HCT116 (cell line): ENCODE results near the gene VSTM2L. TPM values are rescaled to one million over a fixed set of nuclear protein-coding genes. Genes with fewer than 3 reads are reported as not detected.

ENCODE experiments used
- ATAC-seq: fragments of 200-7000 bp; cut with Tn5 transposase; 2 replicates; pipeline ENCODE4 v1.9.1; 2020; ENCODE audit warnings: mild to moderate bottlenecking, moderate library complexity
- BruUV-seq: library from RNA; stranded (reverse); fragments of 400-500 nt; replicated peaks from 2 replicates; lab custom pipeline; 2021; lab: Mats Ljungman, UMichigan
- CTCF ChIA-PET: fragments of 300-600 bp; sonication (Branson Sonifier 250); formaldehyde crosslinking; loops from one replicate; lab custom pipeline; 2021; ENCODE audit warnings: antibody characterized with exemption; lab: Charles Lee
- POLR2A ChIA-PET: fragments of 300-600, 350-600 bp; sonication (Branson Sonifier 250); formaldehyde crosslinking; loops from one replicate; lab custom pipeline; 2021; ENCODE audit warnings: antibody characterized with exemption; lab: Charles Lee
- RAD21 ChIA-PET, 2 experiments: fragments of 300-600 bp; sonication (Branson Sonifier 250); formaldehyde crosslinking; loops; one replicate each; lab custom pipeline; 2023; ENCODE audit warnings: low total read pairs in 2 of 2; ENCODE audit not compliant: uncharacterized antibody in 2 of 2, unreplicated experiment in 2 of 2, low non-redundant PET in 1 of 2; lab: Charles Lee
- DNase-seq: peaks from one replicate; pipeline ENCODE4 v3.0.0-alpha.2; 2010; ENCODE audit warnings: low read depth, low spot score
- H2AFZ ChIP-seq: fragments of 200-600 bp; shearing (Covaris generic), sonication (generic); 2 replicates; pipeline ENCODE4 v1.6.1; 2017; ENCODE audit warnings: low read depth, mixed run types, mixed read lengths, antibody characterized with exemption, low read length; ENCODE audit not compliant: poor library complexity, severe bottlenecking
- H3K27ac ChIP-seq: 2 replicates; pipeline ENCODE4 v1.5.1; 2012; ENCODE audit warnings: low read depth, low read length
- H3K27me3 ChIP-seq: fragments of 200-600 bp; sonication (generic); 2 replicates; pipeline ENCODE4 v1.6.1; 2016; ENCODE audit warnings: mixed run types, low read length, mixed read lengths; ENCODE audit not compliant: insufficient read depth
- H3K36me3 ChIP-seq, 2 experiments: fragments of 200-500 bp in 1 of 2; fragments of 200-600 bp in 1 of 2; sonication (Bioruptor generic) in 1 of 2; sonication (generic) in 1 of 2; 2 replicates each; pipeline versions ENCODE4 v1.5.1 to v1.6.1; 2014 to 2016; ENCODE audit warnings: low read length in 2 of 2, inconsistent platforms in 1 of 2, mixed read lengths in 1 of 2, mixed run types in 1 of 2; ENCODE audit not compliant: insufficient read depth in 2 of 2, control insufficient read depth in 1 of 2
- H3K4me1 ChIP-seq, 2 experiments: fragments of 200-600 bp in 1 of 2; sonication (generic) in 1 of 2; 2 replicates each; pipeline versions ENCODE4 v1.5.1 to v1.6.1; 2012 to 2017; ENCODE audit warnings: low read length in 2 of 2, inconsistent platforms in 1 of 2, mild to moderate bottlenecking in 1 of 2, mixed read lengths in 1 of 2, mixed run types in 1 of 2, moderate library complexity in 1 of 2; ENCODE audit not compliant: insufficient read depth in 2 of 2, control insufficient read depth in 1 of 2
- H3K4me2 ChIP-seq: fragments of 200-600 bp; sonication (generic); 2 replicates; pipeline ENCODE4 v1.6.1; 2017; ENCODE audit warnings: mixed run types, low read length, mixed read lengths
- H3K4me3 ChIP-seq, 2 experiments: fragments of 200-600 bp in 1 of 2; sonication (generic) in 1 of 2; replicated peaks in 1 of 2; 2 replicates each; pipeline ENCODE4 v1.5.1; 2011 to 2016; ENCODE audit warnings: low read length in 2 of 2, control low read depth in 1 of 2, low read depth in 1 of 2, mild to moderate bottlenecking in 1 of 2, mixed read lengths in 1 of 2, mixed run types in 1 of 2
- H3K79me2 ChIP-seq: fragments of 200-600 bp; sonication (generic); 2 replicates; pipeline ENCODE4 v1.6.1; 2017; ENCODE audit warnings: mild to moderate bottlenecking, mixed run types, low read length, moderate library complexity, mixed read lengths; ENCODE audit not compliant: insufficient read depth
- H3K9ac ChIP-seq: fragments of 200-600 bp; sonication (generic); 2 replicates; pipeline ENCODE4 v1.6.1; 2016; ENCODE audit warnings: low read length, mixed read lengths
- H3K9me2 ChIP-seq: fragments of 200-600 bp; sonication (generic), shearing (Covaris generic); 2 replicates; pipeline ENCODE4 v1.6.1; 2017; ENCODE audit warnings: mixed run types, mild to moderate bottlenecking, moderate library complexity; ENCODE audit not compliant: insufficient read depth
- H3K9me3 ChIP-seq, 2 experiments: fragments of 200-500 bp in 1 of 2; fragments of 200-600 bp in 1 of 2; sonication (Bioruptor generic) in 1 of 2; sonication (generic) in 1 of 2; 2 replicates each; pipeline ENCODE4 v1.6.1; 2014 to 2017; ENCODE audit warnings: low read length in 2 of 2, mixed read lengths in 2 of 2, inconsistent platforms in 1 of 2, low read depth in 1 of 2, mild to moderate bottlenecking in 1 of 2, mixed run types in 1 of 2, moderate library complexity in 1 of 2; ENCODE audit not compliant: control insufficient read depth in 1 of 2, insufficient read depth in 1 of 2
- H4K20me1 ChIP-seq: fragments of 200-600 bp; sonication (generic), shearing (Covaris generic); 2 replicates; pipeline ENCODE4 v1.6.1; 2017; ENCODE audit warnings: mixed run types, mild to moderate bottlenecking, moderate library complexity; ENCODE audit not compliant: insufficient read depth
- ATF3 ChIP-seq: IDR thresholded peaks from 2 replicates; pipeline ENCODE4 v1.6.1; 2012
- CBX3 ChIP-seq: IDR thresholded peaks from 2 replicates; pipeline ENCODE4 v1.6.1; 2012; ENCODE audit warnings: low read depth
- CEBPB ChIP-seq: IDR thresholded peaks from 2 replicates; pipeline ENCODE4 v1.6.1; 2012; ENCODE audit warnings: low read depth
- CTCF ChIP-seq, 3 experiments: fragments of 200-600 bp in 1 of 3; sonication (generic) in 1 of 3; IDR thresholded peaks in 2 of 3; conservative IDR thresholded peaks in 1 of 3; 2 replicates each; pipeline ENCODE4 v1.5.1; 2012 to 2017; ENCODE audit warnings: low read depth in 2 of 3, low read length in 2 of 3, antibody characterized with exemption in 1 of 3, borderline replicate concordance in 1 of 3, control low read depth in 1 of 3, mild to moderate bottlenecking in 1 of 3, mixed read lengths in 1 of 3, mixed run types in 1 of 3, moderate library complexity in 1 of 3; ENCODE audit not compliant: insufficient read depth in 1 of 3
- ELF1 ChIP-seq: IDR thresholded peaks from 2 replicates; pipeline ENCODE4 v1.6.1; 2012; ENCODE audit warnings: low read depth, borderline replicate concordance
- EZH2 ChIP-seq: fragments of 200-600 bp; sonication (generic); IDR thresholded peaks from 2 replicates; pipeline ENCODE4 v1.6.1; 2017; ENCODE audit warnings: antibody characterized with exemption, mixed run types
- EZH2phosphoT487 ChIP-seq: fragments of 200-600 bp; IDR thresholded peaks from 2 replicates; pipeline ENCODE4 v1.6.1; 2018; ENCODE audit warnings: antibody characterized with exemption, borderline replicate concordance
- FOSL1 ChIP-seq: IDR thresholded peaks from 2 replicates; pipeline ENCODE4 v1.6.1; 2012; ENCODE audit warnings: low read depth
- JUND ChIP-seq: IDR thresholded peaks from 2 replicates; pipeline ENCODE4 v1.6.1; 2012
- MAX ChIP-seq: IDR thresholded peaks from 2 replicates; pipeline ENCODE4 v1.6.1; 2012
- POLR2A ChIP-seq: IDR thresholded peaks from 2 replicates; pipeline ENCODE4 v1.7.0; 2011; ENCODE audit warnings: borderline replicate concordance; ENCODE audit not compliant: insufficient read depth, insufficient read length; ENCODE audit errors: extremely low read depth
- POLR2AphosphoS5 ChIP-seq: IDR thresholded peaks from 2 replicates; pipeline ENCODE4 v1.6.1; 2011; ENCODE audit warnings: mild to moderate bottlenecking, low read depth, low read length, moderate library complexity
- REST ChIP-seq: IDR thresholded peaks from 2 replicates; pipeline ENCODE4 v1.6.1; 2012; ENCODE audit warnings: low read depth
- SIN3A ChIP-seq: IDR thresholded peaks from 2 replicates; pipeline ENCODE4 v1.6.1; 2012; ENCODE audit warnings: low read depth
- SP1 ChIP-seq: IDR thresholded peaks from 2 replicates; pipeline ENCODE4 v1.6.1; 2012; ENCODE audit warnings: low read depth
- SRF ChIP-seq: IDR thresholded peaks from 2 replicates; pipeline ENCODE4 v1.6.1; 2012; ENCODE audit warnings: low read depth
- YY1 ChIP-seq: IDR thresholded peaks from 2 replicates; pipeline ENCODE4 v1.6.1; 2011; ENCODE audit warnings: low read length, low read depth, moderate library complexity, mild to moderate bottlenecking; ENCODE audit not compliant: insufficient replicate concordance; ENCODE audit errors: extremely low read depth
- ZBTB33 ChIP-seq: IDR thresholded peaks from 2 replicates; pipeline ENCODE4 v1.6.1; 2011; ENCODE audit warnings: mild to moderate bottlenecking, low read length, moderate library complexity; ENCODE audit not compliant: insufficient replicate concordance; ENCODE audit errors: extremely low read depth
- ZNF274 ChIP-seq: fragments of 200-500 bp; sonication (Bioruptor generic); IDR thresholded peaks from 2 replicates; pipeline ENCODE4 v1.6.1; 2014; ENCODE audit warnings: mild to moderate bottlenecking, low read depth, low read length, inconsistent platforms
- intact Hi-C: fragments of 100-400 bp; cut with micrococcal nuclease; formaldehyde crosslinking; loops from 2 replicates; pipeline ENCODE4 v1.10.0; 2022
- total RNA-seq: library from RNA; stranded (reverse); gene quantifications from one replicate; pipeline ENCODE4 v1.2.1, GENCODE V29; 2021; ENCODE audit not compliant: unreplicated experiment

The VSTM2L gene
- total RNA-seq, 1 experiment from 2014 or later: 0.69 TPM

- BruUV-seq: no TSS peak
Observed at GRCh38 chr20:37988306-37988954, 85.5 kb downstream of the VSTM2L start.

More at GRCh38 chr20:37988306-37988954, 85.5 kb downstream of the VSTM2L start:
- RAD21 ChIA-PET: no interaction called here
- Histone ChIP-seq H3K9ac (no peak overlapping the region), H3K4me2 (no peak overlapping the region), H3K4me3 (no peak overlapping the region), H3K4me1 (0 out of 4 replicates have a peak, but pooled peaks cover 0 to 3% of the 10 kb centered on the region in 2 experiments), H3K36me3 (peaks cover 21 to 39% of the 10 kb centered on the region in 2 experiments; a peak in 3 of 4 replicates), H3K9me3 (no peaks in the 10 kb centered on the region), H4K20me1 (no peaks in the 10 kb centered on the region), H3K79me2 (no peaks in the 10 kb centered on the region), H2AFZ (no peak overlapping the region), H3K27ac (no peak overlapping the region), H3K27me3 (no peaks in the 10 kb centered on the region), H3K9me2 (no peaks in the 10 kb centered on the region)
- intact Hi-C loops: no loop called here
- POLR2A ChIA-PET: no interaction called here
- TF ChIP-seq FOSL1 (no peak), JUND (no peak), ELF1 (no peak), CEBPB (no peak), SP1 (no peak), SIN3A (no peak), SRF (no peak), POLR2A (no peak), POLR2AphosphoS5 (no peak), ZBTB33 (no peak), REST (no peak), YY1 (no peak), ZNF274 (no peak), EZH2phosphoT487 (no peak), CTCF (IDR thresholded peaks at IDR 0.05 in 2 of 3, conservative IDR thresholded peaks at IDR 0.05 in 1 of 3; ENCODE audit: borderline replicate concordance in 1 of 3, insufficient read depth in 1 of 3, low read depth in 2 of 3, low read length in 2 of 3) (no peak), EZH2 (no peak), CBX3 (no peak), ATF3 (no peak), MAX (no peak)
- DNase-seq: no peak
- CTCF ChIA-PET: no interaction called here
- no peak for ATAC-seq
